Gastroesophageal sphincter (tissue), 4 donors: ENCODE results near the gene DST. TPM values are rescaled to one million over a fixed set of nuclear protein-coding genes. Genes with fewer than 3 reads are reported as not detected.
A peak's percentile ranks its signal among the peaks of the same experiment; 100 is the strongest.

Source experiments
- ATAC-seq: fragments of 150-250 bp; one replicate; pipeline ENCODE4 v1.9.1; 2016; ENCODE audit warnings: mild to moderate bottlenecking, moderate library complexity
- H3K27ac ChIP-seq, 4 donors: fragments of 200-600 bp; sonication (generic) in 3 of 4; 1 replicate in 3 of 4; 2 replicates in 1 of 4; pipeline ENCODE4 v1.5.1; 2016 to 2019
- H3K27me3 ChIP-seq: fragments of 200-600 bp; sonication (generic); one replicate; pipeline ENCODE4 v1.5.1; 2019
- H3K36me3 ChIP-seq, 2 donors: fragments of 200-600 bp; sonication (generic); one replicate each; pipeline ENCODE4 v1.5.1; 2019; ENCODE audit warnings: control low read depth in 1 of 2
- H3K4me1 ChIP-seq, 3 donors: fragments of 200-600 bp; sonication (generic); 1 replicate in 2 of 3; 2 replicates in 1 of 3; pipeline ENCODE4 v1.5.1; 2016 to 2019; ENCODE audit warnings: control low read depth in 2 of 3
- H3K4me3 ChIP-seq, 2 donors: fragments of 200-600 bp; sonication (generic); one replicate each; pipeline ENCODE4 v1.5.1; 2019; ENCODE audit warnings: mild to moderate bottlenecking in 1 of 2, moderate library complexity in 1 of 2
- H3K9me3 ChIP-seq, 3 donors: fragments of 200-600 bp; sonication (generic); one replicate each; pipeline ENCODE4 v1.5.1; 2017 to 2019; ENCODE audit warnings: control low read depth in 2 of 3
- CTCF ChIP-seq, 4 experiments: fragments of 200-600 bp in 2 of 4; fragments of 450-650 bp in 2 of 4; sonication (generic) in 1 of 4; IDR thresholded peaks; one replicate each; pipeline ENCODE4 v1.5.1; 2017 to 2019; ENCODE audit warnings: antibody characterized with exemption in 4 of 4, mild to moderate bottlenecking in 2 of 4, moderate library complexity in 2 of 4
- EP300 ChIP-seq: sonication (generic); formaldehyde crosslinking; IDR thresholded peaks from one replicate; pipeline ENCODE4 v1.6.1; 2017; ENCODE audit warnings: antibody characterized with exemption, mild to moderate bottlenecking
- POLR2A ChIP-seq, 2 donors: fragments of 450-650 bp; IDR thresholded peaks; one replicate each; pipeline ENCODE4 v1.6.1; 2017; ENCODE audit warnings: antibody characterized with exemption in 2 of 2, mild to moderate bottlenecking in 2 of 2, moderate library complexity in 1 of 2
- POLR2AphosphoS5 ChIP-seq: sonication (generic); formaldehyde crosslinking; IDR thresholded peaks from one replicate; pipeline ENCODE4 v1.6.1; 2017; ENCODE audit warnings: antibody characterized with exemption
- WGBS, 2 donors: methylation state at CpG; one replicate each; pipeline ENCODE4 v1.1.5; 2018; ENCODE audit warnings: low coverage in 1 of 2; 5-methylcytosine and 5-hydroxymethylcytosine counted together
- total RNA-seq, 4 donors: library from RNA; depleted of rRNA; stranded (reverse); fragments of >200 nt; gene quantifications; one replicate each; pipeline ENCODE4 v1.1.0, GENCODE V29; 2016

DST gene
- total RNA-seq, 4 donors from 2014 or later, result 442 to 716 (median 661) TPM

GRCh38 chr6:56477241-56477640 lies 165.4 kb downstream of the DST start:
- no peak overlapping the region for H3K4me3 ChIP-seq
- peaks cover 13 to 93% of the 10 kb centered on the region in 2 donors for H3K36me3 ChIP-seq
- peaks cover 3 to 46% (median 4%) of the 10 kb centered on the region in 3 donors for H3K4me1 ChIP-seq
- TF ChIP-seq EP300 (no peak), POLR2A (IDR thresholded peaks at IDR 0.05) (no peak), CTCF (IDR thresholded peaks at IDR 0.05) (no peak), POLR2AphosphoS5 (no peak)
- H3K27ac ChIP-seq, result no peak overlapping the region
- H3K27me3 ChIP-seq, result no peaks in the 10 kb centered on the region
- ATAC-seq, result no peak
- WGBS, 2 donors, result 56 to 69% methylated on average over 5 of the region's 5 CpGs
- no peaks in the 10 kb centered on the region for H3K9me3 ChIP-seq

- H3K4me3 ChIP-seq, result no peak overlapping the region
- H3K4me1 ChIP-seq, result peaks cover 4 to 34% (median 5%) of the 10 kb centered on the region in 3 donors
- no peaks in the 10 kb centered on the region for H3K27me3 ChIP-seq
- peak overlapping the region in 2 of 4 donors; percentile 39 to 48 for H3K27ac ChIP-seq
- no peaks in the 10 kb centered on the region for H3K9me3 ChIP-seq
- peaks cover 7 to 93% of the 10 kb centered on the region in 2 donors for H3K36me3 ChIP-seq
- WGBS, 2 donors, result 26 to 30% methylated on average over 4 of the region's 4 CpGs
- peak; percentile 11 for ATAC-seq
- no peak for TF ChIP-seq CTCF (IDR thresholded peaks at IDR 0.05)
- no peak for TF ChIP-seq POLR2AphosphoS5
- TF ChIP-seq EP300, result no peak
- no peak for TF ChIP-seq POLR2A (IDR thresholded peaks at IDR 0.05)
Observed at GRCh38 chr6:56475736-56476457, 166.8 kb downstream of the DST start.

- Histone ChIP-seq H3K27ac (no peak overlapping the region), H3K9me3 (no peaks in the 10 kb centered on the region), H3K27me3 (no peaks in the 10 kb centered on the region), H3K36me3 (peaks cover 11 to 93% of the 10 kb centered on the region in 2 donors), H3K4me1 (peaks cover 4 to 33% (median 5%) of the 10 kb centered on the region in 3 donors), H3K4me3 (no peak overlapping the region)
- no peak for TF ChIP-seq POLR2A (IDR thresholded peaks at IDR 0.05)
- TF ChIP-seq POLR2AphosphoS5, result no peak
- no peak for TF ChIP-seq EP300
- TF ChIP-seq CTCF (IDR thresholded peaks at IDR 0.05), result no peak
- no peak for ATAC-seq
- 29 to 30% methylated on average over 1 of the region's 1 CpG for WGBS, 2 donors
Observed at GRCh38 chr6:56474532-56474931, 168.2 kb downstream of the DST start.

GRCh38 chr6:56463443-56463842 lies 179.2 kb downstream of the DST start:
- Histone ChIP-seq H3K4me3 (no peak overlapping the region), H3K27ac (no peak overlapping the region), H3K36me3 (peaks cover 7 to 90% of the 10 kb centered on the region in 2 donors), H3K9me3 (no peaks in the 10 kb centered on the region), H3K4me1 (peaks cover 0 to 17% (median 4%) of the 10 kb centered on the region in 3 donors), H3K27me3 (no peaks in the 10 kb centered on the region)
- no peak for ATAC-seq
- TF ChIP-seq POLR2A (IDR thresholded peaks at IDR 0.05) (no peak), CTCF (IDR thresholded peaks at IDR 0.05) (no peak), EP300 (no peak), POLR2AphosphoS5 (no peak)
- WGBS, 2 donors, result 94 to 96% methylated on average over 7 to 11 of the region's 13 CpGs
